ENCODE measurements around the gene GRK5. TPM values are rescaled to one million over a fixed set of nuclear protein-coding genes. Genes with fewer than 3 reads are reported as not detected.

Gene GRK5
- total RNA-seq, 1 experiment from 2014 or later, result 4.5 TPM

DNA sequence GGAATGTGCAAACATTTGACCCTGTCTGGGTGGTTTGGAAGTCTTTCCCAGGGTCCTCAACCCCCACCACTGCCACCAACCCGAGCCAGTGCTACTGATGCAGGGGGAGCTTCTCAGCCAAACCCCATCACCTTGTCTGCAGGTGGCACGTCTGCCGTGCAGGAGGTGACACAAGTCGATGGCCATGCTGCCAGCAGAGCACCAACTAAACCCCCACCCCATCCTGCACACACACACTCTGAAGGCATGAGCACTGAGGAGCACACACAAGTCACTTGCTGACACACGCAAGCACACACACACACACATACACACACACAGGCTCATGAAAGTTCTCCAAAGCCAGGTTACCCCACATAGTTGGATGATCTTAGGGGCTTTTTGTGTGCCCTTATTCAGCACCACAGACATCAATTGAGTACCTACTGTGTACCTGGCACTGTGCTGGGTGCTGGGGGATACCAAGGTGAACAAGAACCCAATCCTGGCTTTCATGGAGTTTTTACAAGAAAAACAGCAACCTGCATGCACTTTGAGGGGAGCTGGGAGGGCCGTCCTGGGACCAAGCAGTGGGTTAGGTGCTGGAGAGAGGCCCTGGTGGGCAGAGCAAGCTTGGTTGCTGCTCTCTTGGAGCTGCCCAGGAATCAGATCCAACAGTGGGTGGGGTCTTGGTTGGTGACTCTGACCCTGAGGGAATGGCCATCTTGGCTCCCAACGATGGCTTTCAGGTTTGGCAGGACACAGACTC is 216.3 kb downstream of the GRK5 start:
- Histone ChIP-seq H3K9ac (ENCODE audit: low read length) (no peak overlapping the region), H3K36me3 (ENCODE audit: low read depth, low read length) (no peaks in the 10 kb centered on the region), H3F3A (ENCODE audit: low read length, unreplicated experiment) (no peaks in the 10 kb centered on the region), H3K27me3 (ENCODE audit: low read length) (no peaks in the 10 kb centered on the region), H3K79me2 (ENCODE audit: low read length) (no peaks in the 10 kb centered on the region), H2AFZ (ENCODE audit: low read length) (no peak overlapping the region), H3K4me3 (ENCODE audit: low read length) (no peak overlapping the region), H3K27ac (ENCODE audit: low read length) (no peak overlapping the region), H3K9me2 (replicated peaks; ENCODE audit: low read length) (no peaks in the 10 kb centered on the region), H3K4me1 (ENCODE audit: insufficient read depth, low read length) (no peaks in the 10 kb centered on the region), H4K20me1 (ENCODE audit: low read length) (no peaks in the 10 kb centered on the region), H3K4me2 (ENCODE audit: low read length) (no peak overlapping the region), H3K9me3 (ENCODE audit: low read length) (no peaks in the 10 kb centered on the region)
- intact Hi-C loops (cut with micrococcal nuclease), result no loop called here
- ChIA-PET POLR2A (ENCODE audit: unreplicated experiment) (no interaction called here), CTCF (interaction anchor here (1.1 kb wide), 1 partner anchor 224 kb away, joined by 3 read pairs; no protein-coding TSS in a partner anchor)
- ATAC-seq (no peak), DNase-seq (no peak)
- TF ChIP-seq, protein P1, sequence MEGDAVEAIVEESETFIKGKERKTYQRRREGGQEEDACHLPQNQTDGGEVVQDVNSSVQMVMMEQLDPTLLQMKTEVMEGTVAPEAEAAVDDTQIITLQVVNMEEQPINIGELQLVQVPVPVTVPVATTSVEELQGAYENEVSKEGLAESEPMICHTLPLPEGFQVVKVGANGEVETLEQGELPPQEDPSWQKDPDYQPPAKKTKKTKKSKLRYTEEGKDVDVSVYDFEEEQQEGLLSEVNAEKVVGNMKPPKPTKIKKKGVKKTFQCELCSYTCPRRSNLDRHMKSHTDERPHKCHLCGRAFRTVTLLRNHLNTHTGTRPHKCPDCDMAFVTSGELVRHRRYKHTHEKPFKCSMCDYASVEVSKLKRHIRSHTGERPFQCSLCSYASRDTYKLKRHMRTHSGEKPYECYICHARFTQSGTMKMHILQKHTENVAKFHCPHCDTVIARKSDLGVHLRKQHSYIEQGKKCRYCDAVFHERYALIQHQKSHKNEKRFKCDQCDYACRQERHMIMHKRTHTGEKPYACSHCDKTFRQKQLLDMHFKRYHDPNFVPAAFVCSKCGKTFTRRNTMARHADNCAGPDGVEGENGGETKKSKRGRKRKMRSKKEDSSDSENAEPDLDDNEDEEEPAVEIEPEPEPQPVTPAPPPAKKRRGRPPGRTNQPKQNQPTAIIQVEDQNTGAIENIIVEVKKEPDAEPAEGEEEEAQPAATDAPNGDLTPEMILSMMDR (conservative IDR thresholded peaks at IDR 0.05; ENCODE audit: low read depth, low read length), result no peak
- TF ChIP-seq EZH2phosphoT487 (IDR thresholded peaks at IDR 0.05; ENCODE audit: borderline replicate concordance, low read length), result no peak
- no peak for TF ChIP-seq EZH2 (IDR thresholded peaks at IDR 0.05; ENCODE audit: low read length, unreplicated experiment)
- no TSS peak for BruUV-seq (replicated peaks)

DNA sequence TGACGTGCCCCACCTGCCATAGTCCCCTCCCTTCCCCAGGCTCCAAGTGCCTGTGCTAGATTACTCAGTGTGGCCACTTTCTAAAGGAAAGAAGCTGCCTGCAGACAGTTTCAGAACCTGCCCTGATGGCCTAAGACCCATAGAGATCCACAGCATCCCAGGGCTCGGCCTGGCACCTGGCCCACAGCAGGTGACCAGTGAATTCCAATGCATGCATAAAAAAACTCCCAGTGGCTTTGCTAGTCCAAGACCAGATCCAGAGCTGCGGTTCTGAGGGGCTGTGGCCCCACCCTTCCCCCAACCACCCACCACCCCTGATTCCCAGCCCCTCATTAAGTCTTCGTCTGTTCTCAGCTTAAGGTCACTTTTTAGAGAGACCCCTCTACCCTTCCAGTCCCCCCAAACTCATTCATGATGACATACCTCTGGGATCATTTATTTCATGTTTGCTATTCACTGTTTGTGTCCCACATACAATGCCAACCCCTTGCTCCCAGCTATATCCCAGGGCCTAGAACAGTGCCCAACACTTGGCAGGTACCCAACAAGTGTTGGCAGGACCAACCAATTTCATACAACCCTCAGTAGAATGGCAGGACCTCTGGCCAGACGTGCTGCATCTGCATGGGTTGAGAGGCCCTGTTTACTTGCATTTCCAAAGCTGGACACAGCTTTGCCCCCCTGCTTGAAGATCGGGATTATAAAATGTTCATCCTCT is 217.0 kb downstream of the GRK5 start:
- Histone ChIP-seq H3K9me2 (replicated peaks; ENCODE audit: low read length) (no peaks in the 10 kb centered on the region), H3K4me2 (ENCODE audit: low read length) (no peak overlapping the region), H3K79me2 (ENCODE audit: low read length) (no peaks in the 10 kb centered on the region), H3F3A (ENCODE audit: low read length, unreplicated experiment) (no peaks in the 10 kb centered on the region), H3K9me3 (ENCODE audit: low read length) (no peaks in the 10 kb centered on the region), H3K27ac (ENCODE audit: low read length) (no peak overlapping the region), H2AFZ (ENCODE audit: low read length) (no peak overlapping the region), H3K4me3 (ENCODE audit: low read length) (no peak overlapping the region), H3K4me1 (ENCODE audit: insufficient read depth, low read length) (no peaks in the 10 kb centered on the region), H3K9ac (ENCODE audit: low read length) (no peak overlapping the region), H3K36me3 (ENCODE audit: low read depth, low read length) (no peaks in the 10 kb centered on the region), H4K20me1 (ENCODE audit: low read length) (no peaks in the 10 kb centered on the region), H3K27me3 (ENCODE audit: low read length) (no peaks in the 10 kb centered on the region)
- intact Hi-C loops (cut with micrococcal nuclease), result no loop called here
- POLR2A ChIA-PET (ENCODE audit: unreplicated experiment), result no interaction called here
- CTCF ChIA-PET, result no interaction called here
- TF ChIP-seq EZH2phosphoT487 (IDR thresholded peaks at IDR 0.05; ENCODE audit: borderline replicate concordance, low read length) (no peak), EZH2 (IDR thresholded peaks at IDR 0.05; ENCODE audit: low read length, unreplicated experiment) (no peak)
- TF ChIP-seq, protein P1 (conservative IDR thresholded peaks at IDR 0.05; ENCODE audit: low read depth, low read length), result no peak
- no TSS peak for BruUV-seq (replicated peaks)
- no peak for DNase-seq
- no peak for ATAC-seq
